ENCODE data around the gene ANXA3.
"Not testable (repeated sequence)": the region's sequence is repeated elsewhere in the genome, so short reads cannot be mapped to it uniquely, and the experiment has no call there.

The ANXA3 gene

GRCh38 chr4:78551420-78552351 is at the start of gene ANXA3:
Gene ANXA3, plus strand, starts transcription at chr4:78551770. Its CDS starts 2,704 bp downstream, at chr4:78554474.
- DNase-seq (ENCODE audit: low read depth, low spot score): no peak

- DNase-seq (ENCODE audit: low read depth, low spot score): not testable (repeated sequence)
Observed at GRCh38 chr4:78506260-78506659, 45.3 kb upstream of the ANXA3 start.

- no peak for DNase-seq (ENCODE audit: low read depth, low spot score)
Observed at GRCh38 chr4:78509043-78509442, 42.5 kb upstream of the ANXA3 start.

- no peak for DNase-seq (ENCODE audit: low read depth, low spot score)
Observed at GRCh38 chr4:78510108-78510507, 41.5 kb upstream of the ANXA3 start.

- DNase-seq (ENCODE audit: low read depth, low spot score): no peak
Observed at GRCh38 chr4:78510681-78511080, 40.9 kb upstream of the ANXA3 start.

GRCh38 chr4:78512357-78512920 is 39.1 kb upstream of the ANXA3 start:
- no peak for DNase-seq (ENCODE audit: low read depth, low spot score)

- no peak for DNase-seq (ENCODE audit: low read depth, low spot score)
Observed at GRCh38 chr4:78513411-78513975, 38.1 kb upstream of the ANXA3 start.

GRCh38 chr4:78517050-78517652 is 34.4 kb upstream of the ANXA3 start:
- no peak for DNase-seq (ENCODE audit: low read depth, low spot score)

GRCh38 chr4:78518561-78518960 is 33.0 kb upstream of the ANXA3 start:
- no peak for DNase-seq (ENCODE audit: low read depth, low spot score)

- DNase-seq (ENCODE audit: low read depth, low spot score): no peak
Observed at GRCh38 chr4:78519962-78520361, 31.6 kb upstream of the ANXA3 start.

GRCh38 chr4:78520808-78521226 is 30.8 kb upstream of the ANXA3 start:
- DNase-seq (ENCODE audit: low read depth, low spot score): no peak

GRCh38 chr4:78524009-78524408 is 27.6 kb upstream of the ANXA3 start:
- DNase-seq (ENCODE audit: low read depth, low spot score): no peak

- no peak for DNase-seq (ENCODE audit: low read depth, low spot score)
Observed at GRCh38 chr4:78525559-78525958, 26.0 kb upstream of the ANXA3 start.

- no peak for DNase-seq (ENCODE audit: low read depth, low spot score)
Observed at GRCh38 chr4:78527103-78527502, 24.5 kb upstream of the ANXA3 start.

GRCh38 chr4:78527555-78527954 is 24.0 kb upstream of the ANXA3 start:
- DNase-seq (ENCODE audit: low read depth, low spot score): no peak

- DNase-seq (ENCODE audit: low read depth, low spot score): no peak
Observed at GRCh38 chr4:78528327-78528726, 23.2 kb upstream of the ANXA3 start.

- no peak for DNase-seq (ENCODE audit: low read depth, low spot score)
Observed at GRCh38 chr4:78529569-78530209, 21.9 kb upstream of the ANXA3 start.

- DNase-seq (ENCODE audit: low read depth, low spot score): no peak
Observed at GRCh38 chr4:78532046-78532445, 19.5 kb upstream of the ANXA3 start.

GRCh38 chr4:78533854-78534253 is 17.7 kb upstream of the ANXA3 start:
- DNase-seq (ENCODE audit: low read depth, low spot score): no peak

GRCh38 chr4:78534286-78534955 is 17.1 kb upstream of the ANXA3 start:
- DNase-seq (ENCODE audit: low read depth, low spot score): no peak

GRCh38 chr4:78542373-78542772 is 9.2 kb upstream of the ANXA3 start:
- DNase-seq (ENCODE audit: low read depth, low spot score): no peak

Measured in activated CD4-positive, CD25-positive, alpha-beta regulatory T cell treated with anti-CD3 and anti-CD28 coated beads, Interleukin-2, amount 50 U/mL, for 16 hours (primary cell).